ENCODE measurements around the gene LRRC18. TPM values are rescaled to one million over a fixed set of nuclear protein-coding genes. Genes with fewer than 3 reads are reported as not detected.

The LRRC18 gene
- polyA plus RNA-seq, 1 experiment = not detected

GRCh38 chr10:48881937-48882336 lies 57.7 kb downstream of the LRRC18 start:
- ChIA-PET CTCF (no interaction called here), POLR2A (no interaction called here)
- Histone ChIP-seq H3K27ac (ENCODE audit: low read depth, low read length) (no peak overlapping the region), H3K9me3 (ENCODE audit: control insufficient read depth, insufficient read depth, low read length) (no peaks in the 10 kb centered on the region), H3K4me3 (ENCODE audit: low read depth, low read length) (no peak overlapping the region), H3K27me3 (ENCODE audit: control insufficient read depth, insufficient read depth, low read length) (no peaks in the 10 kb centered on the region)
- no peak for TF ChIP-seq CTCF (IDR thresholded peaks at IDR 0.05; ENCODE audit: low read depth, low read length)
- no peak for DNase-seq (ENCODE audit: low read depth, low spot score)

DNA sequence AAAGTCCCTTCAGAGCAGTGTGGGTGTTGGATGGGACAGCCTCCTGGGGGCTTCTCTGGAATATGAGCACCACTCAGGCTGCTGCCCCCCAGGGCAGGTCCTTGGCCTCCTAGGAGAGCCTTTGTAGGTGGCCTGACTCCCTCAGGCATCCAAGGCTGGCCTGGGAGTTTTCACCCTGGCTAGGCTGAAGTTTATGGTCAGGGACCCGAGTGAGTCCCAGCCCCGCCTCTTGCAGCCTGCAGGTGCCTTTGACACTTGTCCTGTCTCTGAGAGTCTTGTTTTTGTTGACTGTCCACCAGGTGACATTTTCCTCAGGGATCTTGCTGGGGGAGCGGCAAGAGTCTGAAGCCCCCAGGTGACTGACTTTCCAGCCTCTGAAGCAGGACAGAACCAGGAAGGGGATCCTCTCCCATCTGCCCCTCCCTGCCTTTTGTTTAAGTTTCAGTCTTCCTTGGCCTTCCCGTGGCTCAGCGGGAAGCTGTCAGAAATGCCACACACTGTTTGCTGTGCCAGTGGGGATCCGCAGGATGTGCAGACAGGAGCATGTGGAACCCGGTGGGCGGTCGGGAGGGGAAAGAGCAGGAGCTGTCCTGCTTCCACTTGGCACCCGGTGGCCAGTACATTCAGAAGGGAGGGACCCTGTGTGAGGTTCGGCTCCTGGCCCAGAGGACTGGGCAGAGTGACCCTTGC lies 59.5 kb downstream of the LRRC18 start:
- TF ChIP-seq CTCF (IDR thresholded peaks at IDR 0.05; ENCODE audit: low read depth, low read length) = no peak
- CTCF ChIA-PET = no interaction called here
- H3K9me3 ChIP-seq (ENCODE audit: control insufficient read depth, insufficient read depth, low read length) = no peaks in the 10 kb centered on the region
- H3K27ac ChIP-seq (ENCODE audit: low read depth, low read length) = no peak overlapping the region
- H3K4me3 ChIP-seq (ENCODE audit: low read depth, low read length) = no peak overlapping the region
- POLR2A ChIA-PET = no interaction called here
- H3K27me3 ChIP-seq (ENCODE audit: control insufficient read depth, insufficient read depth, low read length) = no peaks in the 10 kb centered on the region
- DNase-seq (ENCODE audit: low read depth, low spot score) = no peak

DNA sequence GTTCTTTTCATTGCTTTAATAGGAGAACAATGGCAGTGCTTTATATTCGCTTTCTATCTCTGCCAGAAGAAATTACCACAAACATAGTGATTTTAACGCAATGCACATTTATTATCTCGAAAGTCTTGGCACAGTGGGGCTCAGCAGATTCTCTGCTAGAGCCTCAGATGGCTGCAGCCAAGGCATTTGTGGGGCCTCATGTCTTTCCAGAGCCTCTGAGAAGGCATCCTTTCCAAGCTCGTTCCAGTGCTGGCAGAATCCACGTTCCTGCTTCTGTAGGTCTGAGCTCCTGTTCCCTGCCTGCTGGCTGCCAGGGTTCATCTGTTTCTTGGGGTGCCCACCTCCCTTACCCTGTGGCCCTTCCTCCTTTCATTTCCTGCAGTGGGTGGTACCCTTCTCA lies 60.2 kb downstream of the LRRC18 start:
- no peak for TF ChIP-seq CTCF (IDR thresholded peaks at IDR 0.05; ENCODE audit: low read depth, low read length)
- ChIA-PET CTCF (no interaction called here), POLR2A (no interaction called here)
- no peaks in the 10 kb centered on the region for H3K27me3 ChIP-seq (ENCODE audit: control insufficient read depth, insufficient read depth, low read length)
- DNase-seq (ENCODE audit: low read depth, low spot score) = no peak
- H3K4me3 ChIP-seq (ENCODE audit: low read depth, low read length) = no peak overlapping the region
- H3K9me3 ChIP-seq (ENCODE audit: control insufficient read depth, insufficient read depth, low read length) = no peaks in the 10 kb centered on the region
- no peak overlapping the region for H3K27ac ChIP-seq (ENCODE audit: low read depth, low read length)

DNA sequence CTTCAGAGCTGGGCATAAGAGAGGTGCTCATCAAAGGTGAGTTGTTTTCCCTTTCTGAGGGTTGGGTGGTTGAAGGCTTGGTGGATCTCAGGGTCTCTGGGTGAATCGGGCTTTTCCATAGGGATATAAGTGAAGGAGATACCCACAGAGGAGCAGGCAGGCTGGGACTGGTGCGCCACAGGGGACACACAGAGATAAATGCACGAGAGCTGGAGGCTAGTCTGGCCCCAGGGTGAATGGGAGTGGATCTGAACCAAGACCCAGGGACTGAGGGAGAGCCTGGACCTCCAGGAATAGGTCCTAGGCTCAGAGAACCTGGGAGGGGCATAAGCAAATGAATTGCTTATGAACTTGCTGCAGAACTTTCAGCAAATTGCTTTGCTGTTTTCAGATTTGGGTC lies 61.5 kb downstream of the LRRC18 start:
- H3K4me3 ChIP-seq (ENCODE audit: low read depth, low read length) = no peak overlapping the region
- no peak overlapping the region for H3K27ac ChIP-seq (ENCODE audit: low read depth, low read length)
- POLR2A ChIA-PET = no interaction called here
- CTCF ChIA-PET = no interaction called here
- no peak for TF ChIP-seq CTCF (IDR thresholded peaks at IDR 0.05; ENCODE audit: low read depth, low read length)
- peaks cover 3% of the 10 kb centered on the region for H3K27me3 ChIP-seq (ENCODE audit: control insufficient read depth, insufficient read depth, low read length)
- no peaks in the 10 kb centered on the region for H3K9me3 ChIP-seq (ENCODE audit: control insufficient read depth, insufficient read depth, low read length)
- DNase-seq (ENCODE audit: low read depth, low spot score) = no peak

DNA sequence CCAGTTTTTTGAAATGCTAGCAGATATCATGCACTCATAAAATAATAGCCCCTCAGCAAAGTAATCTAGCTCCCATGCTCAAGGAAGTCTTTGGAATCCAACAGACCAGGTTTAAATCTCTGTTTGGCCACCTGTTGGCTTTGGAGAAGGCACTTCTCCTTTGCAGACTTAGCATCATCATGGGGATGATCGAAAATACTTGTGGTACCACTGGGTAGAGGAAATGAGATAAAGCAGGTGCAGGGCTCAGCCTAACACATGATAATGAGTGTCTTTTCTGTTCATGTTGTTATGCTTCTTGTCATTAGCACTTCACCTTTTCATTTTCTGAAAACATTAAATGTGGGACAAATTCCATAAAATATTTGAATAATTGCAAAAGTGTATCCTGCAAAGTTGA lies 67.4 kb downstream of the LRRC18 start:
- no peak overlapping the region for H3K4me3 ChIP-seq (ENCODE audit: low read depth, low read length)
- ChIA-PET CTCF (no interaction called here), POLR2A (no interaction called here)
- peaks cover 3% of the 10 kb centered on the region for H3K27me3 ChIP-seq (ENCODE audit: control insufficient read depth, insufficient read depth, low read length)
- no peak for DNase-seq (ENCODE audit: low read depth, low spot score)
- TF ChIP-seq CTCF (IDR thresholded peaks at IDR 0.05; ENCODE audit: low read depth, low read length) = no peak
- H3K27ac ChIP-seq (ENCODE audit: low read depth, low read length) = no peak overlapping the region
- no peaks in the 10 kb centered on the region for H3K9me3 ChIP-seq (ENCODE audit: control insufficient read depth, insufficient read depth, low read length)

Small RNA genes lying within 50 kb of the gene (small RNA-seq; reads per million reads assigned to genes)
- gene MIR4294 (ENCODE audit: insufficient read length, low read depth) = not detected

Other genes with a start within 250 kb of the LRRC18 start
- gene VSTM4, start 175.7 kb upstream of the LRRC18 start, polyA plus RNA-seq (2011; rRNA removed) = 3.6 and 3.9 TPM in 2 replicates
- not detected in 2 replicates for gene FAM170B, start 194.2 kb upstream of the LRRC18 start, polyA plus RNA-seq (2011; rRNA removed)
- gene TMEM273, start 248.6 kb upstream of the LRRC18 start, polyA plus RNA-seq (2011; rRNA removed) = not detected in 2 replicates